A673 (cell line): ENCODE data around the gene ASB16. TPM values are rescaled to one million over a fixed set of nuclear protein-coding genes. Genes with fewer than 3 reads are reported as not detected.
"Not testable (repeated sequence)": the region's sequence is repeated elsewhere in the genome, so short reads cannot be mapped to it uniquely, and the experiment has no call there.

Experiments used
- BruUV-seq: library from RNA; stranded (reverse); fragments of 400-500 nt; replicated peaks from 2 replicates; lab custom pipeline; 2021; lab: Mats Ljungman, UMichigan
- CTCF ChIA-PET: fragments of 300-600 bp; sonication (Branson Sonifier 250); formaldehyde crosslinking; loops from one replicate; lab custom pipeline; 2022; ENCODE audit warnings: antibody characterized with exemption; lab: Charles Lee
- POLR2A ChIA-PET: fragments of 300-600 bp; sonication (Branson Sonifier 250); formaldehyde crosslinking; loops from one replicate; lab custom pipeline; 2022; ENCODE audit warnings: antibody characterized with exemption; ENCODE audit not compliant: low non-redundant PET; lab: Charles Lee
- DNase-seq: peaks from one replicate; pipeline ENCODE4 v3.0.0-alpha.2; 2015; ENCODE audit warnings: low spot score
- H3K27ac ChIP-seq: fragments of 200-600 bp; sonication (generic); 2 replicates; pipeline ENCODE4 v1.5.1; 2016; ENCODE audit warnings: mixed run types, low read depth, mild to moderate bottlenecking, mixed read lengths, antibody characterized with exemption, low read length; ENCODE audit not compliant: poor library complexity, severe bottlenecking
- H3K27me3 ChIP-seq: fragments of 200-600 bp; sonication (generic); replicated peaks from 2 replicates; pipeline ENCODE4 v1.6.1; 2017; ENCODE audit warnings: mixed run types, low read depth, mild to moderate bottlenecking, mixed read lengths, antibody characterized with exemption, low read length; ENCODE audit not compliant: insufficient read depth, poor library complexity
- H3K36me3 ChIP-seq: fragments of 200-600 bp; sonication (generic); 2 replicates; pipeline ENCODE4 v1.6.1; 2016; ENCODE audit warnings: mixed run types, mild to moderate bottlenecking, mixed read lengths, antibody characterized with exemption, low read length; ENCODE audit not compliant: insufficient read depth, poor library complexity, severe bottlenecking
- H3K4me1 ChIP-seq: fragments of 200-600 bp; sonication (generic); 2 replicates; pipeline ENCODE4 v1.6.1; 2017; ENCODE audit warnings: mixed run types, mild to moderate bottlenecking, mixed read lengths, antibody characterized with exemption, low read length; ENCODE audit not compliant: insufficient read depth, poor library complexity, severe bottlenecking
- H3K4me3 ChIP-seq: fragments of 200-600 bp; sonication (generic); 2 replicates; pipeline ENCODE4 v1.5.1; 2016; ENCODE audit warnings: low read depth, mixed run types, mild to moderate bottlenecking, mixed read lengths, low read length; ENCODE audit not compliant: poor library complexity, severe bottlenecking
- H3K9me3 ChIP-seq: fragments of 200-600 bp; sonication (generic); 2 replicates; pipeline ENCODE4 v1.6.1; 2016; ENCODE audit warnings: mixed run types, low read depth, mild to moderate bottlenecking, mixed read lengths, antibody characterized with exemption, low read length; ENCODE audit not compliant: poor library complexity, severe bottlenecking
- CTCF ChIP-seq: fragments of 300-800, 200-600 bp; sonication (generic); conservative IDR thresholded peaks from 2 replicates; pipeline ENCODE4 v1.5.1; 2017; ENCODE audit warnings: low read depth, mild to moderate bottlenecking, antibody characterized with exemption, low read length, moderate library complexity, mixed read lengths
- EZH2 ChIP-seq: fragments of 200-600 bp; sonication (generic); IDR thresholded peaks from 2 replicates; pipeline ENCODE4 v1.6.1; 2017; ENCODE audit warnings: borderline replicate concordance, low read depth, mild to moderate bottlenecking, mixed read lengths, antibody characterized with exemption, low read length; ENCODE audit not compliant: poor library complexity, severe bottlenecking
- intact Hi-C: fragments of 100-400 bp; cut with micrococcal nuclease; formaldehyde crosslinking; loops from one replicate; pipeline ENCODE4 v1.10.0; 2022; ENCODE audit not compliant: unreplicated experiment
- total RNA-seq: library from RNA; stranded (reverse); gene quantifications from 2 replicates; pipeline ENCODE4 v1.2.3, GENCODE V29; 2021

The ASB16 gene
- total RNA-seq, 1 experiment from 2014 or later: 0.17 TPM

GRCh38 chr17:44146375-44147346, 23.8 kb upstream of the ASB16 start:
- Histone ChIP-seq H3K4me3 (no peak overlapping the region), H3K4me1 (no peaks in the 10 kb centered on the region), H3K9me3 (no peaks in the 10 kb centered on the region), H3K27me3 (no peaks in the 10 kb centered on the region), H3K36me3 (peaks cover 6% of the 10 kb centered on the region), H3K27ac (no peak overlapping the region)
- ChIA-PET POLR2A (no interaction called here), CTCF (no interaction called here)
- TF ChIP-seq CTCF: no peak
- no peak for TF ChIP-seq EZH2
- no TSS peak for BruUV-seq
- intact Hi-C loops: no loop called here
- DNase-seq: no peak

- ChIA-PET POLR2A (no interaction called here), CTCF (no interaction called here)
- TF ChIP-seq CTCF (no peak), EZH2 (no peak)
- no peaks in the 10 kb centered on the region for H3K27me3 ChIP-seq
- no peak overlapping the region for H3K4me3 ChIP-seq
- H3K4me1 ChIP-seq: no peaks in the 10 kb centered on the region
- H3K36me3 ChIP-seq: peaks cover 8% of the 10 kb centered on the region
- intact Hi-C loops: no loop called here
- H3K27ac ChIP-seq: no peak overlapping the region
- no peaks in the 10 kb centered on the region for H3K9me3 ChIP-seq
- BruUV-seq: no TSS peak
- DNase-seq: no peak
These were observed 22.7 kb upstream of the ASB16 start for GRCh38 chr17:44147812-44148211.

- intact Hi-C loops, CTCF ChIA-PET, DNase-seq, H3K36me3 ChIP-seq, BruUV-seq, H3K4me1 ChIP-seq, H3K4me3 ChIP-seq, H3K27ac ChIP-seq, H3K27me3 ChIP-seq, POLR2A ChIA-PET, H3K9me3 ChIP-seq: not testable (repeated sequence)
These were observed 21.4 kb upstream of the ASB16 start for GRCh38 chr17:44149066-44149465.
